Inferior parietal cortex (tissue), 1 donor: ENCODE results near the gene HOXD12.

Experiments used
- DNase-seq: peaks from one replicate; pipeline ENCODE4 v3.0.0-alpha.2; 2016; ENCODE audit errors: extremely low spot score

HOXD12 gene

GRCh38 chr2:176099728-176100546 lies at the start of gene HOXD12:
HOXD12 (plus strand) TSS chr2:176099795; CDS start chr2:176099802, 7 bp downstream.
- no peak for DNase-seq

GRCh38 chr2:176056406-176056805 lies 43.2 kb upstream of the HOXD12 start:
- no peak for DNase-seq

GRCh38 chr2:176063958-176064357 lies 35.6 kb upstream of the HOXD12 start:
- DNase-seq, result no peak

- no peak for DNase-seq
Measured at GRCh38 chr2:176066645-176067588, 32.7 kb upstream of the HOXD12 start.

- DNase-seq, result no peak
Measured at GRCh38 chr2:176067589-176068418, 31.8 kb upstream of the HOXD12 start.

GRCh38 chr2:176068419-176068832 lies 31.2 kb upstream of the HOXD12 start:
- no peak for DNase-seq

GRCh38 chr2:176071330-176072291 lies 28.0 kb upstream of the HOXD12 start:
- DNase-seq, result no peak

- no peak for DNase-seq
Measured at GRCh38 chr2:176072292-176072669, 27.3 kb upstream of the HOXD12 start.

- no peak for DNase-seq
Measured at GRCh38 chr2:176072951-176073904, 26.4 kb upstream of the HOXD12 start.

GRCh38 chr2:176074919-176075425 lies 24.6 kb upstream of the HOXD12 start:
- DNase-seq, result no peak

GRCh38 chr2:176075481-176075880 lies 24.1 kb upstream of the HOXD12 start:
- no peak for DNase-seq

- DNase-seq, result no peak
Measured at GRCh38 chr2:176076063-176076462, 23.5 kb upstream of the HOXD12 start.

GRCh38 chr2:176076796-176077195 lies 22.8 kb upstream of the HOXD12 start:
- no peak for DNase-seq

GRCh38 chr2:176078541-176079284 lies 20.9 kb upstream of the HOXD12 start:
- no peak for DNase-seq

- DNase-seq, result no peak
Measured at GRCh38 chr2:176079285-176079830, 20.2 kb upstream of the HOXD12 start.

- no peak for DNase-seq
Measured at GRCh38 chr2:176079831-176080539, 19.6 kb upstream of the HOXD12 start.
